Activated gamma-delta T cell (primary cell): ENCODE results near the gene LCP1.
A peak's percentile ranks its signal among the peaks of the same experiment; 100 is the strongest.

Experiments used
- DNase-seq: peaks from one replicate; lab custom pipeline; 2025; lab: John Stamatoyannopoulos, UW

Gene LCP1

GRCh38 chr13:46182491-46182877 lies 507 bp upstream of the LCP1 start:
- DNase-seq = no peak

- no peak for DNase-seq
These were observed 569 bp downstream of the LCP1 start for GRCh38 chr13:46181377-46181839.

GRCh38 chr13:46179969-46180763 lies 1.8 kb downstream of the LCP1 start:
- no peak for DNase-seq

GRCh38 chr13:46179491-46179908 lies 2.5 kb downstream of the LCP1 start:
- no peak for DNase-seq

- DNase-seq = no peak
These were observed 3.2 kb downstream of the LCP1 start for GRCh38 chr13:46178821-46179220.

- no peak for DNase-seq
These were observed 3.8 kb downstream of the LCP1 start for GRCh38 chr13:46178143-46178542.

GRCh38 chr13:46176756-46177155 lies 5.2 kb downstream of the LCP1 start:
- no peak for DNase-seq

GRCh38 chr13:46173656-46174055 lies 8.3 kb downstream of the LCP1 start:
- DNase-seq = no peak

GRCh38 chr13:46172531-46172991 lies 9.4 kb downstream of the LCP1 start:
- DNase-seq = no peak

GRCh38 chr13:46171739-46172138 lies 10.2 kb downstream of the LCP1 start:
- no peak for DNase-seq

GRCh38 chr13:46171217-46171616 lies 10.8 kb downstream of the LCP1 start:
- no peak for DNase-seq

- DNase-seq = no peak
These were observed 11.3 kb downstream of the LCP1 start for GRCh38 chr13:46170687-46171086.

GRCh38 chr13:46170268-46170667 lies 11.7 kb downstream of the LCP1 start:
- no peak for DNase-seq

GRCh38 chr13:46169758-46170157 lies 12.2 kb downstream of the LCP1 start:
- DNase-seq = no peak

GRCh38 chr13:46168783-46169182 lies 13.2 kb downstream of the LCP1 start:
- DNase-seq = no peak

- no peak for DNase-seq
These were observed 13.6 kb downstream of the LCP1 start for GRCh38 chr13:46168341-46168740.

GRCh38 chr13:46166947-46167610 lies 14.9 kb downstream of the LCP1 start:
- DNase-seq = no peak

GRCh38 chr13:46166224-46166584 lies 15.8 kb downstream of the LCP1 start:
- DNase-seq = no peak

GRCh38 chr13:46165485-46166223 lies 16.3 kb downstream of the LCP1 start:
- DNase-seq = no peak

GRCh38 chr13:46164661-46165060 lies 17.3 kb downstream of the LCP1 start:
- no peak for DNase-seq

GRCh38 chr13:46162741-46163140 lies 19.2 kb downstream of the LCP1 start:
- DNase-seq = peak; percentile 18

- no peak for DNase-seq
These were observed 21.4 kb downstream of the LCP1 start for GRCh38 chr13:46160471-46161066.
